ENCODE measurements around the gene URAD. TPM values are rescaled to one million over a fixed set of nuclear protein-coding genes. Genes with fewer than 3 reads are reported as not detected.
"Not testable (repeated sequence)": the region's sequence is repeated elsewhere in the genome, so short reads cannot be mapped to it uniquely, and the experiment has no call there.

Gene URAD
- total RNA-seq, 1 donor from 2014 or later = not detected

GRCh38 chr13:27964741-27965323 is 23.7 kb downstream of the URAD start:
- no peak for DNase-seq (ENCODE audit: extremely low spot score, unreplicated experiment)
- no peak overlapping the region for H3K4me3 Mint-ChIP-seq (ENCODE audit: unreplicated experiment)
- H3K27me3 Mint-ChIP-seq (ENCODE audit: unreplicated experiment) = peaks cover 83% of the 10 kb centered on the region
- H3K9me3 Mint-ChIP-seq (ENCODE audit: unreplicated experiment) = no peaks in the 10 kb centered on the region
- TF ChIP-seq CTCF (IDR thresholded peaks at IDR 0.05) = no peak
- H3K4me1 Mint-ChIP-seq (ENCODE audit: unreplicated experiment) = peaks cover 27% of the 10 kb centered on the region
- H3K27ac Mint-ChIP-seq (ENCODE audit: unreplicated experiment) = no peak overlapping the region
- no peaks in the 10 kb centered on the region for H3K36me3 Mint-ChIP-seq (ENCODE audit: unreplicated experiment)

- H3K27ac Mint-ChIP-seq (ENCODE audit: unreplicated experiment); H3K9me3 Mint-ChIP-seq (ENCODE audit: unreplicated experiment); H3K36me3 Mint-ChIP-seq (ENCODE audit: unreplicated experiment); DNase-seq (ENCODE audit: extremely low spot score, unreplicated experiment); H3K4me3 Mint-ChIP-seq (ENCODE audit: unreplicated experiment): not testable (repeated sequence)
- H3K27me3 Mint-ChIP-seq (ENCODE audit: unreplicated experiment) = peaks cover 83% of the 10 kb centered on the region
- H3K4me1 Mint-ChIP-seq (ENCODE audit: unreplicated experiment) = peaks cover 25% of the 10 kb centered on the region
Observed at GRCh38 chr13:27964206-27964605, 24.3 kb downstream of the URAD start.

- no peak overlapping the region for H3K4me3 Mint-ChIP-seq (ENCODE audit: unreplicated experiment)
- no peaks in the 10 kb centered on the region for H3K9me3 Mint-ChIP-seq (ENCODE audit: unreplicated experiment)
- H3K27ac Mint-ChIP-seq (ENCODE audit: unreplicated experiment) = no peak overlapping the region
- peaks cover 88% of the 10 kb centered on the region for H3K27me3 Mint-ChIP-seq (ENCODE audit: unreplicated experiment)
- no peaks in the 10 kb centered on the region for H3K36me3 Mint-ChIP-seq (ENCODE audit: unreplicated experiment)
- no peak for DNase-seq (ENCODE audit: extremely low spot score, unreplicated experiment)
- H3K4me1 Mint-ChIP-seq (ENCODE audit: unreplicated experiment) = peaks cover 24% of the 10 kb centered on the region
- no peak for TF ChIP-seq CTCF (IDR thresholded peaks at IDR 0.05)
Observed at GRCh38 chr13:27963491-27963890, 25.0 kb downstream of the URAD start.

- no peaks in the 10 kb centered on the region for H3K9me3 Mint-ChIP-seq (ENCODE audit: unreplicated experiment)
- H3K27me3 Mint-ChIP-seq (ENCODE audit: unreplicated experiment) = peaks cover 90% of the 10 kb centered on the region
- H3K4me1 Mint-ChIP-seq (ENCODE audit: unreplicated experiment) = peaks cover 23% of the 10 kb centered on the region
- no peaks in the 10 kb centered on the region for H3K36me3 Mint-ChIP-seq (ENCODE audit: unreplicated experiment)
- peak; percentile 59 for DNase-seq (ENCODE audit: extremely low spot score, unreplicated experiment)
- H3K4me3 Mint-ChIP-seq (ENCODE audit: unreplicated experiment) = no peak overlapping the region
- TF ChIP-seq CTCF (IDR thresholded peaks at IDR 0.05) = no peak
- H3K27ac Mint-ChIP-seq (ENCODE audit: unreplicated experiment) = no peak overlapping the region
Observed at GRCh38 chr13:27962982-27963381, 25.5 kb downstream of the URAD start.

GRCh38 chr13:27962128-27962841 is 26.2 kb downstream of the URAD start:
- H3K4me3 Mint-ChIP-seq (ENCODE audit: unreplicated experiment) = no peak overlapping the region
- H3K36me3 Mint-ChIP-seq (ENCODE audit: unreplicated experiment) = no peaks in the 10 kb centered on the region
- peak; percentile 53 for DNase-seq (ENCODE audit: extremely low spot score, unreplicated experiment)
- no peak overlapping the region for H3K27ac Mint-ChIP-seq (ENCODE audit: unreplicated experiment)
- peaks cover 17% of the 10 kb centered on the region for H3K4me1 Mint-ChIP-seq (ENCODE audit: unreplicated experiment)
- peaks cover 88% of the 10 kb centered on the region for H3K27me3 Mint-ChIP-seq (ENCODE audit: unreplicated experiment)
- no peaks in the 10 kb centered on the region for H3K9me3 Mint-ChIP-seq (ENCODE audit: unreplicated experiment)
- no peak for TF ChIP-seq CTCF (IDR thresholded peaks at IDR 0.05)

Data from osteocyte (in vitro differentiated cells).